Measurements from ENCODE around the gene FMC1.

The FMC1 gene

DNA sequence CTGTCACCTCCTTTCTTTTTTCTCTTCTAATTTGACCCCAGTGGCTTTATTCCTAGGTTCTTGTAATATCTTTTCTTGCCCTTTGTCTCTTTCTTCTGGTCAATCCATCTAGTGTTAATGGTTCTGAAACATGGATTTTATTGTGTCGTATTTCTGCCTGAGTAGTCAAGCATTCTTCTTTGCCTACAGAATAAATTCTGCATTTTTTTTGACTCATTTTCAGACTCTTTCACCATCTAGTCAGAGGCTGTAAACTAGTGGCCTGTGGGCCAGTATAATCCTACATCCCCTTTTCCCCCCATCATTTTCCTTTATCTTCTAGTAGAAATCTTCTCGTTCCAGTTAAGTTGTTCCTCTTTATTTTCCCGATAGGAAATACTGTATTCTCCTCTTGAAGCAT lies 48.0 kb downstream of the FMC1 start:
- Mint-ChIP-seq H3K27ac (peak overlapping the region; percentile 8 to 34), H3K27me3 (no peaks in the 10 kb centered on the region), H3K4me3 (no peak overlapping the region), H3K4me1 (peaks cover 19% of the 10 kb centered on the region), H3K9me3 (no peaks in the 10 kb centered on the region)
- DNase-seq: no peak
- ATAC-seq: no peak

DNA sequence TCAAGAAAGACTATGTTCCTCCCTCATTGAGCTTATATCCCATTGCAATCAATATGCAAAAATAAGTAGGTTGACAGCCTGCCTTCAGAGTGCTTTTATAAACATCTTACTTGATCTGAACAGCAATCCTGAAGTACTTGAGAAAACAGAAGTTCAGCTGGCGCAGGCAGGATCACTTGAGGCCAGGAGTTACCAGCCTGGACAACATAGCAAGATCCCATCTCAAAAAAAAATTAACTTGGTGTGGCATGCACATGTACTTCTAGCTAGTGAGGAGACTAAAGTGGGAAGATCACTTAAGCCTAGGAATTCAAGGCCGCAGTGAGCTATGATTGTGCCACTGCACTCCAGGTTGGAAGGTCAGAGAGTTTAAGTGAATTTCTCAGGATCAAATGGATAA lies 48.6 kb downstream of the FMC1 start:
- Mint-ChIP-seq H3K4me1 (peaks cover 26% of the 10 kb centered on the region), H3K27ac (no peak overlapping the region)

DNA sequence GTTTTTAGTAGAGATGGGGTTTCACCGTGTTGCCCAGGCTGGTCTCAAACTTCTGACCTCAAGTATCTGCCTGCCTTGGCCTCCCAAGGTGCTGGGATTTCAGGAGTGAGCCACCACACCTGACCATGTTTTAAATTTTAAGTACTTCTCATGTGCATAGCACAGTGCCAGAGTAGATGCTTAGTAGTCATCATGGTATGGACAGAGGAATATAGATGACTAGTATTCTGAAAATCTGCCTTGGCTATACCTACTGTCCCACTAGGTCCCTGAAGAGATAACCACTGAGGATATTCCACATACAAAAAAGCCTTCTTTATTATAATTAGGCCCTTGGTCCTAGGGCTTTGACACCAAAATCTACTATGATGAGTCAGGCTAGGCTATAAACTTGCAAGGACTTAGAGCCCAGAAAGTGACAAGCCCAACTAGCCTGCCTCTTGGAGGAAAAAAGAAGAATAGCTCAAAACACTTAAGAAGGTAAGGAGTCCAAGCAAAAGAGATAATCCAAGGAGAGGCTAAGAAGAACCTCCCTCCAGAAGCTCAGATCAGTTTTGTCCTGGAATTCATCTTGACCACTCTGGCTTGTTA lies 52.6 kb downstream of the FMC1 start:
- DNase-seq (no peak), ATAC-seq (no peak)
- Mint-ChIP-seq H3K27ac (peak overlapping the region; percentile 36 to 69), H3K4me1 (peaks cover 37% of the 10 kb centered on the region), H3K4me3 (no peak overlapping the region), H3K27me3 (no peaks in the 10 kb centered on the region), H3K9me3 (no peaks in the 10 kb centered on the region)

More for the DNA sequence above, 48.6 kb downstream of the FMC1 start:
- H3K9me3 Mint-ChIP-seq: no peaks in the 10 kb centered on the region
- DNase-seq: no peak
- H3K4me3 Mint-ChIP-seq: no peak overlapping the region
- ATAC-seq: no peak
- no peaks in the 10 kb centered on the region for H3K27me3 Mint-ChIP-seq

DNA sequence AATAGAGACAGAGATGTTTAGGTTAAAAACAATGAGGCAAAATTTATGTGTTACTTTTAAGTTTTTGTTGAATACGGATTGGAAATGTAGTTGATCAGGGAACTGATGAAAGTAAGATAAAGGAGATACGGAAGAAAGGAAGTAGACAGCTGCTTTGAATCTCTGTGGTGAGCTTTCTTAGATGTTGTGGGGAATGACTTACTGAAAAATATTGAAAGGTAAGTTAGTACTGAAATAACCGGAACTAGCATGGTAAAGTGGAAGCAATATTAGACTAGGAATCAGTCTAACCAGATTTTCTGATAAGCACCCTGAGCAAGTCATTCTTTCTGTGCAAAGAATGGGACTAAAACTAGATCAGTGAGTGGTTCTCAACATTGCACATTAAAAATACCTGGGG lies 53.4 kb downstream of the FMC1 start:
- H3K27ac Mint-ChIP-seq: peak overlapping the region in 1 of 2 donors; percentile 17
- no peak overlapping the region for H3K4me3 Mint-ChIP-seq
- peak; percentile 60 for ATAC-seq
- H3K4me1 Mint-ChIP-seq: peaks cover 31% of the 10 kb centered on the region
- H3K27me3 Mint-ChIP-seq: no peaks in the 10 kb centered on the region
- DNase-seq: no peak
- no peaks in the 10 kb centered on the region for H3K9me3 Mint-ChIP-seq

Data from stimulated activated naive CD8-positive, alpha-beta T cell treated with anti-CD3 and anti-CD28 coated beads, Interleukin-15, amount 100 ng/mL, for 72 hours (primary cell).